Amniotic stem cell (primary cell): ENCODE results near the gene MICAL1.

Experiments
- DNase-seq: peaks from one replicate; lab custom pipeline; 2025; lab: John Stamatoyannopoulos, UW

The MICAL1 gene

GRCh38 chr6:109428889-109429477, 26.6 kb downstream of the MICAL1 start:
- DNase-seq, result no peak

- DNase-seq, result no peak
Observed at GRCh38 chr6:109424946-109425345, 30.6 kb downstream of the MICAL1 start.

- DNase-seq, result no peak
Observed at GRCh38 chr6:109421184-109421583, 34.4 kb downstream of the MICAL1 start.

- DNase-seq, result no peak
Observed at GRCh38 chr6:109420751-109421150, 34.8 kb downstream of the MICAL1 start.

- DNase-seq, result no peak
Observed at GRCh38 chr6:109417646-109418045, 37.9 kb downstream of the MICAL1 start.

- no peak for DNase-seq
Observed at GRCh38 chr6:109411034-109411433, 44.5 kb downstream of the MICAL1 start.

- no peak for DNase-seq
Observed at GRCh38 chr6:109406196-109406595, 49.4 kb downstream of the MICAL1 start.

- no peak for DNase-seq
Observed at GRCh38 chr6:109397020-109397419, 58.6 kb downstream of the MICAL1 start.

- no peak for DNase-seq
Observed at GRCh38 chr6:109396046-109396718, 59.4 kb downstream of the MICAL1 start.
